HL-60 (cell line): ENCODE data around the gene ASIC1.

Experiments
- DNase-seq, 2 experiments: peaks; one replicate each; pipeline ENCODE4 v3.0.0-alpha.2; 2010 to 2020; ENCODE audit warnings: low read depth in 1 of 2, low spot score in 1 of 2
- H3K27ac ChIP-seq: fragments of 250-450 bp; sonication (Bioruptor Pico); replicated peaks from 2 replicates; pipeline ENCODE4 v1.5.1; 2020; ENCODE audit warnings: mild to moderate bottlenecking, moderate library complexity
- H3K27me3 ChIP-seq: fragments of 250-450 bp; sonication (Bioruptor Pico); 2 replicates; pipeline ENCODE4 v1.5.1; 2021; ENCODE audit warnings: mild to moderate bottlenecking, moderate library complexity; ENCODE audit not compliant: insufficient read depth, poor library complexity, severe bottlenecking
- H3K4me3 ChIP-seq: replicated peaks from 2 replicates; pipeline ENCODE4 v1.5.1; 2011; ENCODE audit warnings: mild to moderate bottlenecking, control low read depth, low read length; ENCODE audit not compliant: insufficient read depth
- GABPA ChIP-seq: IDR thresholded peaks from 2 replicates; pipeline ENCODE4 v1.6.1; 2012; ENCODE audit warnings: low read depth
- POLR2AphosphoS5 ChIP-seq: IDR thresholded peaks from 2 replicates; pipeline ENCODE4 v1.6.1; 2012; ENCODE audit warnings: low read depth
- SPI1 ChIP-seq: IDR thresholded peaks from 2 replicates; pipeline ENCODE4 v1.6.1; 2012; ENCODE audit warnings: low read depth, mild to moderate bottlenecking, borderline replicate concordance
- TF ChIP-seq, protein P1 (sequence below): IDR thresholded peaks from one replicate; pipeline ENCODE4 v1.5.1; 2011; ENCODE audit warnings: low read length, control low read depth, inconsistent platforms; ENCODE audit not compliant: insufficient read depth
- TF ChIP-seq, protein P2 (sequence below): IDR thresholded peaks from 2 replicates; pipeline ENCODE4 v1.6.1; 2012; ENCODE audit warnings: low read depth; ENCODE audit not compliant: insufficient replicate concordance

Gene ASIC1

DNA sequence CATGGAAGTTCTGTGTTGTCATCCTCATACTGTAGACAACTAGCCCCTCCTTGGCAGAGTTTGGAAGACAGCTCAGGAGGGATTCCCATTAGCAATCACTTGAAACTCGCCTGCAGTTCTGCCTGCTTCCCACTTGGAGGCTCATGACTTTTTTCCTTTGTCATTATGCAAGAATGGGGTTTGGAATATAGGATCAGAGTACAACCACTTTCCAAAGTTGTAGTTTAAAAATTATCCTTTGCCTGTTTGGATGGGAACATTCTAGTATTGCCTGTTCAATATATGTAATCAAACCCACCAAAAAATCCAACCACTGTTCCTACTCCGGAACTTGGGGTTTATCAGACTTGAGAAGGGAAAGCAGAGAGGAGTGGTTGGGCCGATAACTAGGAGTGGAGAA is 44.3 kb downstream of the ASIC1 start:
- TF ChIP-seq POLR2AphosphoS5, result no peak
- TF ChIP-seq, protein P1, sequence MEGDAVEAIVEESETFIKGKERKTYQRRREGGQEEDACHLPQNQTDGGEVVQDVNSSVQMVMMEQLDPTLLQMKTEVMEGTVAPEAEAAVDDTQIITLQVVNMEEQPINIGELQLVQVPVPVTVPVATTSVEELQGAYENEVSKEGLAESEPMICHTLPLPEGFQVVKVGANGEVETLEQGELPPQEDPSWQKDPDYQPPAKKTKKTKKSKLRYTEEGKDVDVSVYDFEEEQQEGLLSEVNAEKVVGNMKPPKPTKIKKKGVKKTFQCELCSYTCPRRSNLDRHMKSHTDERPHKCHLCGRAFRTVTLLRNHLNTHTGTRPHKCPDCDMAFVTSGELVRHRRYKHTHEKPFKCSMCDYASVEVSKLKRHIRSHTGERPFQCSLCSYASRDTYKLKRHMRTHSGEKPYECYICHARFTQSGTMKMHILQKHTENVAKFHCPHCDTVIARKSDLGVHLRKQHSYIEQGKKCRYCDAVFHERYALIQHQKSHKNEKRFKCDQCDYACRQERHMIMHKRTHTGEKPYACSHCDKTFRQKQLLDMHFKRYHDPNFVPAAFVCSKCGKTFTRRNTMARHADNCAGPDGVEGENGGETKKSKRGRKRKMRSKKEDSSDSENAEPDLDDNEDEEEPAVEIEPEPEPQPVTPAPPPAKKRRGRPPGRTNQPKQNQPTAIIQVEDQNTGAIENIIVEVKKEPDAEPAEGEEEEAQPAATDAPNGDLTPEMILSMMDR, result no peak
- TF ChIP-seq GABPA, result no peak
- TF ChIP-seq, protein P2, sequence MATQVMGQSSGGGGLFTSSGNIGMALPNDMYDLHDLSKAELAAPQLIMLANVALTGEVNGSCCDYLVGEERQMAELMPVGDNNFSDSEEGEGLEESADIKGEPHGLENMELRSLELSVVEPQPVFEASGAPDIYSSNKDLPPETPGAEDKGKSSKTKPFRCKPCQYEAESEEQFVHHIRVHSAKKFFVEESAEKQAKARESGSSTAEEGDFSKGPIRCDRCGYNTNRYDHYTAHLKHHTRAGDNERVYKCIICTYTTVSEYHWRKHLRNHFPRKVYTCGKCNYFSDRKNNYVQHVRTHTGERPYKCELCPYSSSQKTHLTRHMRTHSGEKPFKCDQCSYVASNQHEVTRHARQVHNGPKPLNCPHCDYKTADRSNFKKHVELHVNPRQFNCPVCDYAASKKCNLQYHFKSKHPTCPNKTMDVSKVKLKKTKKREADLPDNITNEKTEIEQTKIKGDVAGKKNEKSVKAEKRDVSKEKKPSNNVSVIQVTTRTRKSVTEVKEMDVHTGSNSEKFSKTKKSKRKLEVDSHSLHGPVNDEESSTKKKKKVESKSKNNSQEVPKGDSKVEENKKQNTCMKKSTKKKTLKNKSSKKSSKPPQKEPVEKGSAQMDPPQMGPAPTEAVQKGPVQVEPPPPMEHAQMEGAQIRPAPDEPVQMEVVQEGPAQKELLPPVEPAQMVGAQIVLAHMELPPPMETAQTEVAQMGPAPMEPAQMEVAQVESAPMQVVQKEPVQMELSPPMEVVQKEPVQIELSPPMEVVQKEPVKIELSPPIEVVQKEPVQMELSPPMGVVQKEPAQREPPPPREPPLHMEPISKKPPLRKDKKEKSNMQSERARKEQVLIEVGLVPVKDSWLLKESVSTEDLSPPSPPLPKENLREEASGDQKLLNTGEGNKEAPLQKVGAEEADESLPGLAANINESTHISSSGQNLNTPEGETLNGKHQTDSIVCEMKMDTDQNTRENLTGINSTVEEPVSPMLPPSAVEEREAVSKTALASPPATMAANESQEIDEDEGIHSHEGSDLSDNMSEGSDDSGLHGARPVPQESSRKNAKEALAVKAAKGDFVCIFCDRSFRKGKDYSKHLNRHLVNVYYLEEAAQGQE, result no peak
- no peak for TF ChIP-seq SPI1
- no peak overlapping the region for H3K27ac ChIP-seq
- H3K4me3 ChIP-seq, result no peak overlapping the region
- H3K27me3 ChIP-seq, result no peaks in the 10 kb centered on the region
- DNase-seq, result no peak

DNA sequence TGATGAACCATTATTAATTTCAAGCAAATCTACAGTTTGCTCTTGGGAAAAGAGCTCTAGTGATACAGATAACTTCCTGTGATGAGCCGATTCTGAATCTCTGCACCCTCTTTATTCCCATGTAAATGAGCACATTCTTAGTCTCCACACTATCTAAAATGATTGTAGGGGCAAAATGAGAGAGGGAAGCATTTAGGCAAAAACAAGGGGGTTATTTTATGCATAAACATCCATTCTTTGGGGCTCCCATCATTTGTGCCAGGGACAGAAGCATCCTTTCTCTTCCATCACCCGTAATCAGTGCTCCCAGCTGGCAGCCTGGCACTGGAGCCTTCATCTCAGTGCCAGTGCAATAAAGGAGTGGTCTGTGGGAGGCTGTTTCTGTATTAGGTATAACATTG is 44.7 kb downstream of the ASIC1 start:
- Histone ChIP-seq H3K4me3 (no peak overlapping the region), H3K27ac (no peak overlapping the region), H3K27me3 (no peaks in the 10 kb centered on the region)
- no peak for DNase-seq
- TF ChIP-seq, protein P1, result no peak
- no peak for TF ChIP-seq SPI1
- TF ChIP-seq GABPA, result no peak
- TF ChIP-seq, protein P2, result no peak
- no peak for TF ChIP-seq POLR2AphosphoS5

DNA sequence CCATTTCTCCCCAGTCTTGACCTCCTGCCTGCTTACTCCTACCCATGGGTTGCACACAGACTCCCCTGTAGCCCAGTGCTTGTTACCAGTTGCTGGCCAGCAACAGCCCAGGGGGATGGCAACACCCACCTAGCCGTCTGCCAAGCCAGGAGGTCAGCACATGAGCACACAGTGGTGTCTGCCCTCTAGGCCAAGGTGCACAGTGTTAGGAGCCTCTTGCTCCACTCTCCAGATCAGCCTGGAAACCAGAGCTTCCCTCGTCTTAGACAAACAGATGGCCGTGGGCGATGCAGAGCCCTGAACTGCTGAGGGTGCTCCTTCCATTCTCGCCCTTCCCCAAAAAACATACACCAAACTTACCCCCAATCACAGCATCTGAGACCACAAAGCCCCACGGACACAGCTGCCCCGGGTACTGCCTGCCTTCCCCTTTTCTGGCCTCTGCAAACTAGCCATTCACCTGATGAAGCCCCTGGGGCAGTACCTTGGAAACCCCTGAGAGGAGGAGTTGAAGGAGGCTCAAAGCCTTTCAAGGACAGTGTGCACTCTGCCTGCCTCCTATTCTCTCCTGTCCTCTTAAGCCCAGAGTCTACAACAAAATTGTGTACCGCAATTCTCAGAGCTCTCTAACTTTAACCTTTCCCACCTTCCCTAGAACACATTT is 45.4 kb downstream of the ASIC1 start:
- no peaks in the 10 kb centered on the region for H3K27me3 ChIP-seq
- TF ChIP-seq GABPA (no peak), SPI1 (no peak), POLR2AphosphoS5 (no peak)
- TF ChIP-seq, protein P2, result no peak
- TF ChIP-seq, protein P1, result no peak
- no peak overlapping the region for H3K27ac ChIP-seq
- H3K4me3 ChIP-seq, result no peak overlapping the region
- no peak for DNase-seq
